Measurements from ENCODE around the gene ACTA1. TPM values are rescaled to one million over a fixed set of nuclear protein-coding genes. Genes with fewer than 3 reads are reported as not detected.
"Not testable (repeated sequence)": the region's sequence is repeated elsewhere in the genome, so short reads cannot be mapped to it uniquely, and the experiment has no call there.

The ACTA1 gene
- total RNA-seq, 2 donors from 2014 or later, result 8.2 to 17.3 TPM

DNA sequence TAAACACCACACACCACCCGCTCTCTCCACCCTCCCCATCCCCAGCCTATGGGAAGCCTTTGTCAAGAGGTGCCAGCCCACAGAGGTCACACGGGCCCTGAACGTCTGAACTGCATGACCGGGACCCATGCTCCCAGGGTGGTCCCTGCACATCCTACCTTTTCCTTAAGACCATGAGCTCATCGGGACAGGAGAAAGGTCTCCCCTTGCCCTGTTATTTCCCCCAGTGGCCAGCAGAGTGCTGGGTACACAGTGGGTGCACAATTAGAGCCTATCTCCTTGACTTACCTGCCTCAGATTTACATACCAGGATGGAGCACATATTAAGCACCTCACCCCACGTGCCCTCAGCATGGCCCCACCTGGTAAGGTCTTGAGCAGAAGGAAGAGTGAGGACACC is 30.9 kb downstream of the ACTA1 start:
- Histone ChIP-seq H3K27me3 (ENCODE audit: control insufficient read depth, insufficient read depth, low read length, poor library complexity, severe bottlenecking) (peaks cover 11% of the 10 kb centered on the region), H3K36me3 (ENCODE audit: control insufficient read depth, insufficient read depth, low read length) (no peaks in the 10 kb centered on the region), H3K9ac (ENCODE audit: extremely low read depth, low read length, poor library complexity, severe bottlenecking) (no peak overlapping the region), H3K27ac (ENCODE audit: low read depth, low read length) (no peak overlapping the region), H3K4me3 (ENCODE audit: low read length) (no peak overlapping the region), H3K4me1 (ENCODE audit: control insufficient read depth, insufficient read depth, low read length) (peaks cover 5% of the 10 kb centered on the region), H3K9me3 (ENCODE audit: control insufficient read depth, low read length) (no peaks in the 10 kb centered on the region)
- H3K27ac Mint-ChIP-seq, result no peak overlapping the region
- TF ChIP-seq, protein P1, sequence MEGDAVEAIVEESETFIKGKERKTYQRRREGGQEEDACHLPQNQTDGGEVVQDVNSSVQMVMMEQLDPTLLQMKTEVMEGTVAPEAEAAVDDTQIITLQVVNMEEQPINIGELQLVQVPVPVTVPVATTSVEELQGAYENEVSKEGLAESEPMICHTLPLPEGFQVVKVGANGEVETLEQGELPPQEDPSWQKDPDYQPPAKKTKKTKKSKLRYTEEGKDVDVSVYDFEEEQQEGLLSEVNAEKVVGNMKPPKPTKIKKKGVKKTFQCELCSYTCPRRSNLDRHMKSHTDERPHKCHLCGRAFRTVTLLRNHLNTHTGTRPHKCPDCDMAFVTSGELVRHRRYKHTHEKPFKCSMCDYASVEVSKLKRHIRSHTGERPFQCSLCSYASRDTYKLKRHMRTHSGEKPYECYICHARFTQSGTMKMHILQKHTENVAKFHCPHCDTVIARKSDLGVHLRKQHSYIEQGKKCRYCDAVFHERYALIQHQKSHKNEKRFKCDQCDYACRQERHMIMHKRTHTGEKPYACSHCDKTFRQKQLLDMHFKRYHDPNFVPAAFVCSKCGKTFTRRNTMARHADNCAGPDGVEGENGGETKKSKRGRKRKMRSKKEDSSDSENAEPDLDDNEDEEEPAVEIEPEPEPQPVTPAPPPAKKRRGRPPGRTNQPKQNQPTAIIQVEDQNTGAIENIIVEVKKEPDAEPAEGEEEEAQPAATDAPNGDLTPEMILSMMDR (conservative IDR thresholded peaks at IDR 0.05), result no peak
- H3K4me1 Mint-ChIP-seq, result peaks cover 14% of the 10 kb centered on the region
- no peak overlapping the region for H3K4me3 Mint-ChIP-seq
- DNase-seq, result no peak
- WGBS, 2 experiments (ENCODE audit: insufficient coverage in 1 of 2, insufficient read length in 1 of 2), result 86 to 89% methylated on average over 4 to 6 of the region's 6 CpGs
- no peaks in the 10 kb centered on the region for H3K9me3 Mint-ChIP-seq
- peaks cover 26% of the 10 kb centered on the region for H3K27me3 Mint-ChIP-seq (ENCODE audit: insufficient read depth)
- H3K36me3 Mint-ChIP-seq (ENCODE audit: low read depth), result no peaks in the 10 kb centered on the region

DNA sequence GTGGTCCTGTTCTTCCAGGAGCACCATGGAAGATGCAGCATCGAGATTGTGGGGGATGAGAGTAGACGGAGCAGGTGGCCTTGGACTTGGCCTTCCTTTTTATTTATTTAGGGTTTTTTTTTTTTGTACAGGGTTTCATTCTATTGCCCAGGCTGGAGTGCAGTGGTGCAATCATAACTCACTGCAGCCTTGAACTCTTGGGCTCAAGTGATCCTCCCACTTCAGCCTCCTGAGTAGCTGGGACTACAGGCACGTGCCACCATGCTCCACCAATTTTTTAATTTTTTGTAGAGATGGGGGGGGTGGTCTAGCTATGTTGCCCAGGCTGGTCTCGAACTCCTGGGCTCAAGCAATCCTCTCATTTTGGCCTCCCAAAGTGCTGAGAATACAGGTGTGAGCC is 31.6 kb downstream of the ACTA1 start:
- H3K27me3 ChIP-seq (ENCODE audit: control insufficient read depth, insufficient read depth, low read length, poor library complexity, severe bottlenecking); H3K4me3 Mint-ChIP-seq; H3K36me3 ChIP-seq (ENCODE audit: control insufficient read depth, insufficient read depth, low read length); H3K27ac ChIP-seq (ENCODE audit: low read depth, low read length); H3K36me3 Mint-ChIP-seq (ENCODE audit: low read depth); H3K9ac ChIP-seq (ENCODE audit: extremely low read depth, low read length, poor library complexity, severe bottlenecking); H3K9me3 ChIP-seq (ENCODE audit: control insufficient read depth, low read length); H3K4me1 ChIP-seq (ENCODE audit: control insufficient read depth, insufficient read depth, low read length); H3K4me3 ChIP-seq (ENCODE audit: low read length); H3K9me3 Mint-ChIP-seq; DNase-seq; H3K27ac Mint-ChIP-seq: not testable (repeated sequence)
- H3K4me1 Mint-ChIP-seq, result peaks cover 19% of the 10 kb centered on the region
- H3K27me3 Mint-ChIP-seq (ENCODE audit: insufficient read depth), result peaks cover 19% of the 10 kb centered on the region
- 86 to 92% methylated on average over 2 to 4 of the region's 4 CpGs for WGBS, 2 experiments (ENCODE audit: insufficient coverage in 1 of 2, insufficient read length in 1 of 2)

DNA sequence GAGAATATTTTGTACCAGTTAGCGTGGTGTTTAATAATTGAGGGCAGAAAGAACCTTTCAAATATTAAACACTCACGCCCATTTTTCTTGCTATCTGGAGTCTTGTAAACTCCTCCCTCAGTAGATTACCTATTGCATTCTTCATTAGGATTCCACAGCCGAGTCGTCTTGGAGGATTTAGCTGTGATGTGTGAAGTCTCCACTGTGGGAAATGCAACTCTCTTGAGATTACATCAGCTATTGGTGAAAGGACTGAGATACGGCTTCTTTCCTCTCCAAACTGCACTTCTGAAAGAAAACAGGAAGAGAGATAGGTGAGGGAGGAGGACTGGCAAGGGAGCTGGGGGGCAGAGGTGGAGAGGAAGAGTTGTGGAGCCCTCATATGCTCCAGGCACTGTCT is 36.1 kb downstream of the ACTA1 start:
- no peak for DNase-seq
- peaks cover 12% of the 10 kb centered on the region for H3K27me3 Mint-ChIP-seq (ENCODE audit: insufficient read depth)
- no peaks in the 10 kb centered on the region for H3K36me3 ChIP-seq (ENCODE audit: control insufficient read depth, insufficient read depth, low read length)
- H3K4me3 ChIP-seq (ENCODE audit: low read length), result no peak overlapping the region
- peaks cover 3% of the 10 kb centered on the region for H3K9me3 Mint-ChIP-seq
- peaks cover 20% of the 10 kb centered on the region for H3K4me1 Mint-ChIP-seq
- 56 to 89% methylated on average over 3 to 4 of the region's 5 CpGs for WGBS, 2 experiments (ENCODE audit: insufficient coverage in 1 of 2, insufficient read length in 1 of 2)
- no peaks in the 10 kb centered on the region for H3K4me1 ChIP-seq (ENCODE audit: control insufficient read depth, insufficient read depth, low read length)
- no peak overlapping the region for H3K27ac Mint-ChIP-seq
- H3K4me3 Mint-ChIP-seq, result no peak overlapping the region
- no peaks in the 10 kb centered on the region for H3K9me3 ChIP-seq (ENCODE audit: control insufficient read depth, low read length)
- H3K27me3 ChIP-seq (ENCODE audit: control insufficient read depth, insufficient read depth, low read length, poor library complexity, severe bottlenecking), result no peaks in the 10 kb centered on the region
- TF ChIP-seq, protein P1 (conservative IDR thresholded peaks at IDR 0.05), result no peak
- no peak overlapping the region for H3K9ac ChIP-seq (ENCODE audit: extremely low read depth, low read length, poor library complexity, severe bottlenecking)
- no peak overlapping the region for H3K27ac ChIP-seq (ENCODE audit: low read depth, low read length)
- no peaks in the 10 kb centered on the region for H3K36me3 Mint-ChIP-seq (ENCODE audit: low read depth)

DNA sequence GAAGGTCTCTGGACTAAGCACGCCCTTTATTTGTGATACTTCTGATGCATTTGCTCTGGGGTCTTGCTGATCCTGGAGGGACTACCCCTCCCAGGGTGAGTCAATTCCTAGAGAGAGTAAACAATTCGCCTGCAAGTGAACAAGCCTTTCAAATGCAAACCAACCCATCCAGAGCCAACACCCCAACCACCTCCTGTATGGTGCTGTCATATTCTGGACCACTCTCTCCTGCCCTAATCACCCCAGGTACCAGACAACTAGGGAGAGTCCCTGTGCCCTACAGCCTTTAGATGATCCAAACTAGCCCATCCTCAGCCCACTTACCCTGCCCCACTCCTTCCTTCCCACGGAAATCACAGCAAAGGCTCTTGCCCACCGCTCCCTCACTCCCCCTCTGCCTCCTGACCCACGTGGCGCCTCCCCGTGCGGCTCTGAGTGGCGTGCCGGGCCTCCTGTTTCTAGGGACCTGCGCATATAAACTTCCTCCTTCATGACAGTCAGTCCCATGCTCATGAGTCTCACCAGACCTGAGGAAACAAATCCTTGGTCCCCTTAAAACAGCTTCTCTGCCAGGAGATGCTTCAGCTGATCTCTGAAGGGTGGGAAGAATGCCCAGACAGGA is 37.2 kb downstream of the ACTA1 start:
- TF ChIP-seq, protein P1 (conservative IDR thresholded peaks at IDR 0.05), result no peak
- H3K36me3 Mint-ChIP-seq (ENCODE audit: low read depth), result no peaks in the 10 kb centered on the region
- H3K27ac Mint-ChIP-seq, result no peak overlapping the region
- no peaks in the 10 kb centered on the region for H3K4me1 ChIP-seq (ENCODE audit: control insufficient read depth, insufficient read depth, low read length)
- peaks cover 20% of the 10 kb centered on the region for H3K4me1 Mint-ChIP-seq
- peaks cover 3% of the 10 kb centered on the region for H3K9me3 Mint-ChIP-seq
- H3K9me3 ChIP-seq (ENCODE audit: control insufficient read depth, low read length), result no peaks in the 10 kb centered on the region
- H3K27me3 ChIP-seq (ENCODE audit: control insufficient read depth, insufficient read depth, low read length, poor library complexity, severe bottlenecking), result no peaks in the 10 kb centered on the region
- no peak overlapping the region for H3K4me3 ChIP-seq (ENCODE audit: low read length)
- H3K27ac ChIP-seq (ENCODE audit: low read depth, low read length), result no peak overlapping the region
- H3K36me3 ChIP-seq (ENCODE audit: control insufficient read depth, insufficient read depth, low read length), result no peaks in the 10 kb centered on the region
- no peak for DNase-seq
- no peak overlapping the region for H3K9ac ChIP-seq (ENCODE audit: extremely low read depth, low read length, poor library complexity, severe bottlenecking)
- 68 to 72% methylated on average over 10 to 11 of the region's 11 CpGs for WGBS, 2 experiments (ENCODE audit: insufficient coverage in 1 of 2, insufficient read length in 1 of 2)
- H3K27me3 Mint-ChIP-seq (ENCODE audit: insufficient read depth), result peaks cover 8% of the 10 kb centered on the region
- no peak overlapping the region for H3K4me3 Mint-ChIP-seq

DNA sequence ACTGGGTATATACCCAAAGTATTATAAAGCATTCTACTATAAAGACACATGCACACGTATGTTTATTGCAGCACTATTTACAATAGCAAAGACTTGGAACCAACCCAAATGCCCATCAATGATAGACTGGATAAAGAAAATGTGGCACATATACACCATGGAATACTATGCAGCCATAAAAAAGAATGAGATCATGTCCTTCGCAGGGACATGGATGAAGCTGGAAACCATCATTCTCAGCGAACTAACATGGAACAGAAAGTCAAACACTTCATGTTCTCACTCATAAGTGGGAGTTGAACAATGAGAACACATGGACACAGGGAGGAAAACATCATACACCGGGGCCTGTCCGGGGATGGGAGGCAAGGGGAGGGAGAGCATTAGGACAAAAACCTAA is 39.4 kb downstream of the ACTA1 start:
- not testable (repeated sequence) for H3K36me3 ChIP-seq (ENCODE audit: control insufficient read depth, insufficient read depth, low read length); H3K9me3 Mint-ChIP-seq; H3K4me3 ChIP-seq (ENCODE audit: low read length); DNase-seq; H3K4me3 Mint-ChIP-seq; H3K9ac ChIP-seq (ENCODE audit: extremely low read depth, low read length, poor library complexity, severe bottlenecking); H3K27ac ChIP-seq (ENCODE audit: low read depth, low read length); H3K27me3 ChIP-seq (ENCODE audit: control insufficient read depth, insufficient read depth, low read length, poor library complexity, severe bottlenecking); H3K36me3 Mint-ChIP-seq (ENCODE audit: low read depth); H3K9me3 ChIP-seq (ENCODE audit: control insufficient read depth, low read length); H3K27ac Mint-ChIP-seq; H3K4me1 ChIP-seq (ENCODE audit: control insufficient read depth, insufficient read depth, low read length)
- WGBS, 2 experiments (ENCODE audit: insufficient coverage in 1 of 2, insufficient read length in 1 of 2), result 91 to 96% methylated on average over 3 to 4 of the region's 5 CpGs
- Mint-ChIP-seq H3K4me1 (peaks cover 20% of the 10 kb centered on the region), H3K27me3 (ENCODE audit: insufficient read depth) (peaks cover 16% of the 10 kb centered on the region)

Measured in endodermal cell (in vitro differentiated cells).